ENCODE results near the gene PXMP4.

GRCh38 chr20:33656783-33657703 is 63.1 kb downstream of the PXMP4 start:
- TF ChIP-seq CTCF (conservative IDR thresholded peaks at IDR 0.05; ENCODE audit: low read depth, low read length) (no peak), RAD21 (IDR thresholded peaks at IDR 0.05; ENCODE audit: low read length) (no peak), POLR2A (IDR thresholded peaks at IDR 0.05; ENCODE audit: low read depth, low read length) (no peak), RFX5 (IDR thresholded peaks at IDR 0.05; ENCODE audit: low read depth, low read length) (no peak), USF2 (IDR thresholded peaks at IDR 0.05; ENCODE audit: low read depth, low read length) (no peak), ELK1 (IDR thresholded peaks at IDR 0.05; ENCODE audit: borderline replicate concordance, low read depth, low read length) (no peak), RCOR1 (IDR thresholded peaks at IDR 0.05; ENCODE audit: insufficient replicate concordance, low read length) (no peak), FOS (IDR thresholded peaks at IDR 0.05; ENCODE audit: low read depth, low read length) (no peak), CEBPB (IDR thresholded peaks at IDR 0.05; ENCODE audit: low read depth, low read length) (no peak), BHLHE40 (IDR thresholded peaks at IDR 0.05; ENCODE audit: low read depth, low read length) (no peak)
